Fibroblast of villous mesenchyme (primary cell): ENCODE data around the gene CEP20. TPM values are rescaled to one million over a fixed set of nuclear protein-coding genes. Genes with fewer than 3 reads are reported as not detected.

Source experiments
- DNase-seq: peaks from one replicate; pipeline ENCODE4 v3.0.0-alpha.2; 2010; ENCODE audit warnings: low read depth
- H3K4me3 ChIP-seq: 2 replicates; pipeline ENCODE4 v1.5.1; 2011; ENCODE audit warnings: low read depth, mild to moderate bottlenecking, low read length
- CTCF ChIP-seq: IDR thresholded peaks from 2 replicates; pipeline ENCODE4 v1.5.1; 2012; ENCODE audit warnings: low read depth, mild to moderate bottlenecking, low read length; ENCODE audit not compliant: insufficient read depth
- small RNA-seq: library from RNA; depleted of rRNA; stranded (forward); fragments of <200 nt; gene quantifications from one replicate; pipeline ENCODE3, GENCODE V24; 2012
- total RNA-seq: library from RNA; depleted of rRNA; stranded (reverse); fragments of >200 nt; gene quantifications from 2 replicates; pipeline ENCODE4 v1.2.3, GENCODE V29; 2012

CEP20 gene
- total RNA-seq, 1 donor: 50.1 TPM

- no peak overlapping the region for H3K4me3 ChIP-seq
- DNase-seq: no peak
- no peak for TF ChIP-seq CTCF
Measured at GRCh38 chr16:15822957-15823356, 65.4 kb downstream of the CEP20 start.

GRCh38 chr16:15820837-15821236, 67.6 kb downstream of the CEP20 start:
- no peak overlapping the region for H3K4me3 ChIP-seq
- no peak for TF ChIP-seq CTCF
- DNase-seq: no peak

- H3K4me3 ChIP-seq: no peak overlapping the region
- no peak for TF ChIP-seq CTCF
- no peak for DNase-seq
Measured at GRCh38 chr16:15819046-15819445, 69.4 kb downstream of the CEP20 start.

GRCh38 chr16:15817446-15817845, 71.0 kb downstream of the CEP20 start:
- H3K4me3 ChIP-seq: no peak overlapping the region
- no peak for DNase-seq
- no peak for TF ChIP-seq CTCF

- no peak for TF ChIP-seq CTCF
- H3K4me3 ChIP-seq: no peak overlapping the region
- DNase-seq: no peak
Measured at GRCh38 chr16:15816228-15816627, 72.2 kb downstream of the CEP20 start.

Small RNA genes within 50 kb of the gene (small RNA-seq; reads per million reads assigned to genes)
- gene RNU6-213P: not detected

Other genes with a start within 250 kb of the CEP20 start
- gene MARF1, start 245.4 kb downstream of the CEP20 start, total RNA-seq: 14.5 and 14.7 TPM in 2 replicates
- 38.3 and 43.2 TPM in 2 replicates for gene NDE1, start 238.4 kb downstream of the CEP20 start, total RNA-seq
- gene MYH11, start 31.6 kb downstream of the CEP20 start, total RNA-seq: under 0.01 and 0.64 TPM in 2 replicates
- gene ABCC1, start 61.0 kb upstream of the CEP20 start, total RNA-seq: 26.1 and 34.1 TPM in 2 replicates